WERI-Rb-1 (cell line): ENCODE measurements around the gene GRIK2.
"Not testable (repeated sequence)": the region's sequence is repeated elsewhere in the genome, so short reads cannot be mapped to it uniquely, and the experiment has no call there.

Source experiments
- DNase-seq: peaks from one replicate; pipeline ENCODE4 v3.0.0-alpha.2; 2020
- H3K27ac ChIP-seq: fragments of 250-450 bp; sonication (Bioruptor Pico); 2 replicates; pipeline ENCODE4 v1.5.1; 2020; ENCODE audit warnings: mild to moderate bottlenecking, moderate library complexity
- H3K27me3 ChIP-seq: fragments of 250-450 bp; sonication (Bioruptor Pico); 2 replicates; pipeline ENCODE4 v1.5.1; 2021; ENCODE audit warnings: mild to moderate bottlenecking, low read depth, moderate library complexity; ENCODE audit not compliant: insufficient read depth, severe bottlenecking
- H3K36me3 ChIP-seq: fragments of 250-450 bp; sonication (Bioruptor Pico); 2 replicates; pipeline ENCODE4 v1.5.1; 2020; ENCODE audit warnings: mild to moderate bottlenecking, moderate library complexity
- H3K4me3 ChIP-seq: 2 replicates; pipeline ENCODE4 v1.5.1; 2011; ENCODE audit warnings: low read depth, mild to moderate bottlenecking, control low read depth, low read length
- H3K9me3 ChIP-seq: fragments of 250-450 bp; sonication (Bioruptor Pico); 2 replicates; pipeline ENCODE4 v1.5.1; 2021; ENCODE audit warnings: mild to moderate bottlenecking, moderate library complexity; ENCODE audit not compliant: severe bottlenecking
- CTCF ChIP-seq: IDR thresholded peaks from 2 replicates; pipeline ENCODE4 v1.5.1; 2011; ENCODE audit warnings: low read depth, mild to moderate bottlenecking, control low read depth, inconsistent platforms, low read length

Gene GRIK2

GRCh38 chr6:102066301-102066700 is 672.8 kb downstream of the GRIK2 start:
- Histone ChIP-seq H3K9me3 (no peaks in the 10 kb centered on the region), H3K27ac (no peak overlapping the region), H3K27me3 (no peaks in the 10 kb centered on the region), H3K4me3 (no peak overlapping the region), H3K36me3 (no peaks in the 10 kb centered on the region)
- no peak for TF ChIP-seq CTCF
- DNase-seq: no peak

- no peak for DNase-seq
- TF ChIP-seq CTCF: no peak
- Histone ChIP-seq H3K9me3 (no peaks in the 10 kb centered on the region), H3K4me3 (no peak overlapping the region), H3K27me3 (no peaks in the 10 kb centered on the region), H3K27ac (no peak overlapping the region), H3K36me3 (no peaks in the 10 kb centered on the region)
These were observed 674.9 kb downstream of the GRIK2 start for GRCh38 chr6:102068349-102068929.

GRCh38 chr6:102075539-102075938 is 682.0 kb downstream of the GRIK2 start:
- DNase-seq: no peak
- Histone ChIP-seq H3K36me3 (no peaks in the 10 kb centered on the region), H3K27me3 (no peaks in the 10 kb centered on the region), H3K4me3 (no peak overlapping the region), H3K9me3 (no peaks in the 10 kb centered on the region), H3K27ac (no peak overlapping the region)
- TF ChIP-seq CTCF: no peak

- Histone ChIP-seq H3K4me3 (no peak overlapping the region), H3K9me3 (no peaks in the 10 kb centered on the region), H3K36me3 (no peaks in the 10 kb centered on the region), H3K27me3 (no peaks in the 10 kb centered on the region), H3K27ac (no peak overlapping the region)
- no peak for TF ChIP-seq CTCF
- DNase-seq: no peak
These were observed 691.7 kb downstream of the GRIK2 start for GRCh38 chr6:102085257-102085656.

GRCh38 chr6:102088160-102088559 is 694.7 kb downstream of the GRIK2 start:
- H3K9me3 ChIP-seq, H3K27ac ChIP-seq, H3K36me3 ChIP-seq, H3K4me3 ChIP-seq, H3K27me3 ChIP-seq, DNase-seq: not testable (repeated sequence)

- Histone ChIP-seq H3K27me3 (no peaks in the 10 kb centered on the region), H3K27ac (no peak overlapping the region), H3K4me3 (no peak overlapping the region), H3K9me3 (no peaks in the 10 kb centered on the region), H3K36me3 (no peaks in the 10 kb centered on the region)
- DNase-seq: peak; percentile 20
- TF ChIP-seq CTCF: peak; percentile 49
These were observed 720.9 kb downstream of the GRIK2 start for GRCh38 chr6:102114402-102114801.
